OCI-LY1 (cell line): Measurements from ENCODE around the gene OLFM1.

ENCODE experiments used
- H2AFZ ChIP-seq: fragments of 200-600 bp; sonication (generic), shearing (Covaris generic); 2 replicates; pipeline ENCODE4 v1.6.0; 2014; ENCODE audit warnings: antibody characterized with exemption, mild to moderate bottlenecking, low read length
- H3F3A ChIP-seq: fragments of 200-600 bp; sonication (generic), shearing (Covaris generic); 2 replicates; pipeline ENCODE4 v1.6.0; 2014; ENCODE audit warnings: mild to moderate bottlenecking, antibody characterized with exemption, low read length, moderate library complexity; ENCODE audit not compliant: insufficient read depth
- H3K27ac ChIP-seq: fragments of 200-600 bp; sonication (generic); 2 replicates; pipeline ENCODE4 v1.5.1; 2014; ENCODE audit warnings: low read length, mixed run types, mild to moderate bottlenecking, low read depth; ENCODE audit not compliant: poor library complexity, severe bottlenecking
- H3K27me3 ChIP-seq: fragments of 200-600 bp; sonication (generic); 2 replicates; pipeline ENCODE4 v1.6.0; 2014; ENCODE audit warnings: antibody characterized with exemption, mild to moderate bottlenecking, low read length, moderate library complexity; ENCODE audit not compliant: insufficient read depth
- H3K36me3 ChIP-seq: fragments of 200-600 bp; sonication (generic); 2 replicates; pipeline ENCODE4 v1.6.1; 2014; ENCODE audit warnings: mild to moderate bottlenecking, antibody characterized with exemption, low read length, moderate library complexity, mixed read lengths; ENCODE audit not compliant: insufficient read depth
- H3K4me1 ChIP-seq: fragments of 200-600 bp; sonication (generic); 2 replicates; pipeline ENCODE4 v1.5.1; 2014; ENCODE audit warnings: mild to moderate bottlenecking, low read length, moderate library complexity; ENCODE audit not compliant: insufficient read depth, severe bottlenecking
- H3K4me2 ChIP-seq: fragments of 200-600 bp; sonication (generic), shearing (Covaris generic); 2 replicates; pipeline ENCODE4 v1.6.1; 2014; ENCODE audit warnings: low read length
- H3K4me3 ChIP-seq: fragments of 200-600 bp; sonication (generic); 2 replicates; pipeline ENCODE4 v1.5.1; 2014; ENCODE audit warnings: low read length, low read depth, mild to moderate bottlenecking, mixed read lengths; ENCODE audit not compliant: poor library complexity, severe bottlenecking
- H3K79me2 ChIP-seq: fragments of 200-600 bp; shearing (Covaris generic); 2 replicates; pipeline ENCODE4 v1.6.1; 2016; ENCODE audit warnings: mixed run types, low read length, mixed read lengths; ENCODE audit not compliant: insufficient read depth
- H3K9ac ChIP-seq: fragments of 200-600 bp; sonication (generic), shearing (Covaris generic); 2 replicates; pipeline ENCODE4 v1.6.1; 2014; ENCODE audit warnings: mild to moderate bottlenecking, low read length, mixed read lengths
- H3K9me2 ChIP-seq: fragments of 200-600 bp; sonication (generic), shearing (Covaris generic); 2 replicates; pipeline ENCODE4 v1.6.1; 2014; ENCODE audit warnings: low read depth, mild to moderate bottlenecking, low read length, mixed read lengths
- H3K9me3 ChIP-seq: fragments of 200-600 bp; shearing (Covaris generic); 2 replicates; pipeline ENCODE4 v1.6.1; 2014; ENCODE audit warnings: low read length, mixed read lengths
- H4K20me1 ChIP-seq: fragments of 200-600 bp; sonication (generic), shearing (Covaris generic); 2 replicates; pipeline ENCODE4 v1.6.0; 2016; ENCODE audit warnings: mild to moderate bottlenecking, low read length; ENCODE audit not compliant: insufficient read depth
- EZH2 ChIP-seq: fragments of 200-600 bp; sonication (generic), shearing (Covaris generic); IDR thresholded peaks from 2 replicates; pipeline ENCODE4 v1.8.0; 2017; ENCODE audit warnings: borderline replicate concordance, mixed run types, mild to moderate bottlenecking, antibody characterized with exemption, low read length, moderate library complexity, mixed read lengths
- TF ChIP-seq, protein P1 (sequence below): fragments of 200-600 bp; sonication (generic), shearing (Covaris generic); IDR thresholded peaks from 2 replicates; pipeline ENCODE4 v1.5.1; 2017; ENCODE audit warnings: mild to moderate bottlenecking, antibody characterized with exemption, low read length, moderate library complexity, mixed read lengths

OLFM1 gene

GRCh38 chr9:135103931-135104639 is 16.6 kb downstream of the OLFM1 start:
- H3K4me3 ChIP-seq: no peak overlapping the region

DNA sequence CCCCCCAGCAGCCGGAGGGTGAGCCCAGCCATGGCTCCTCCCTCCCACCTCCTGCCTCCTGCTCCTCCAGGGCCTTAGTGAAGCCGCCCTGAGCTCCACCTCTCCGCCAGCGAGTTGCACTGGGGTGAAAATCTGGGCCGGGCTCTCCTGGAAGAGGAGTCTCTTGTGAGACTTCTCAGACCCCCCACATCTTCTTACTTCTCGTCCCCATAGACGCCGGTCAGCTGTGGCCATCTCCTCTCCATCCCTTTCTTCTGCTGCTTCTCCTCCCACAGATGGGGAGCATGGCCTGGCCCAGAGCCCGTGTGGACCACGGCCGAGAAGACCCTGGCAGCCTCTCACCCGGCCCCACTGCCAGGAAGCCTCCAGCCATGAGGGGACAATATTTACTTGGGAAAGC is 17.3 kb downstream of the OLFM1 start:
- TF ChIP-seq, protein P1, sequence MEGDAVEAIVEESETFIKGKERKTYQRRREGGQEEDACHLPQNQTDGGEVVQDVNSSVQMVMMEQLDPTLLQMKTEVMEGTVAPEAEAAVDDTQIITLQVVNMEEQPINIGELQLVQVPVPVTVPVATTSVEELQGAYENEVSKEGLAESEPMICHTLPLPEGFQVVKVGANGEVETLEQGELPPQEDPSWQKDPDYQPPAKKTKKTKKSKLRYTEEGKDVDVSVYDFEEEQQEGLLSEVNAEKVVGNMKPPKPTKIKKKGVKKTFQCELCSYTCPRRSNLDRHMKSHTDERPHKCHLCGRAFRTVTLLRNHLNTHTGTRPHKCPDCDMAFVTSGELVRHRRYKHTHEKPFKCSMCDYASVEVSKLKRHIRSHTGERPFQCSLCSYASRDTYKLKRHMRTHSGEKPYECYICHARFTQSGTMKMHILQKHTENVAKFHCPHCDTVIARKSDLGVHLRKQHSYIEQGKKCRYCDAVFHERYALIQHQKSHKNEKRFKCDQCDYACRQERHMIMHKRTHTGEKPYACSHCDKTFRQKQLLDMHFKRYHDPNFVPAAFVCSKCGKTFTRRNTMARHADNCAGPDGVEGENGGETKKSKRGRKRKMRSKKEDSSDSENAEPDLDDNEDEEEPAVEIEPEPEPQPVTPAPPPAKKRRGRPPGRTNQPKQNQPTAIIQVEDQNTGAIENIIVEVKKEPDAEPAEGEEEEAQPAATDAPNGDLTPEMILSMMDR: no peak
- TF ChIP-seq EZH2: no peak
- no peaks in the 10 kb centered on the region for H4K20me1 ChIP-seq
- H3K4me3 ChIP-seq: no peak overlapping the region
- H3K9me3 ChIP-seq: no peaks in the 10 kb centered on the region
- no peaks in the 10 kb centered on the region for H3K79me2 ChIP-seq
- no peak overlapping the region for H3K4me2 ChIP-seq
- H3K9ac ChIP-seq: no peak overlapping the region
- no peaks in the 10 kb centered on the region; the same call in 1 of the 2 replicates for H3K27me3 ChIP-seq
- no peak overlapping the region for H2AFZ ChIP-seq
- no peaks in the 10 kb centered on the region for H3F3A ChIP-seq
- no peak overlapping the region for H3K27ac ChIP-seq
- H3K36me3 ChIP-seq: no peaks in the 10 kb centered on the region
- no peaks in the 10 kb centered on the region for H3K4me1 ChIP-seq
- no peaks in the 10 kb centered on the region for H3K9me2 ChIP-seq

More at GRCh38 chr9:135103931-135104639, 16.6 kb downstream of the OLFM1 start:
- Histone ChIP-seq H3K9me3 (no peaks in the 10 kb centered on the region), H3K4me2 (no peak overlapping the region), H3K27me3 (no peaks in the 10 kb centered on the region; the same call in 1 of the 2 replicates), H3K9ac (no peak overlapping the region), H3K27ac (no peak overlapping the region), H4K20me1 (no peaks in the 10 kb centered on the region), H3K9me2 (no peaks in the 10 kb centered on the region), H3K4me1 (no peaks in the 10 kb centered on the region), H3K79me2 (no peaks in the 10 kb centered on the region), H2AFZ (no peak overlapping the region), H3K36me3 (no peaks in the 10 kb centered on the region), H3F3A (no peaks in the 10 kb centered on the region)
- TF ChIP-seq, protein P1: no peak
- no peak for TF ChIP-seq EZH2

DNA sequence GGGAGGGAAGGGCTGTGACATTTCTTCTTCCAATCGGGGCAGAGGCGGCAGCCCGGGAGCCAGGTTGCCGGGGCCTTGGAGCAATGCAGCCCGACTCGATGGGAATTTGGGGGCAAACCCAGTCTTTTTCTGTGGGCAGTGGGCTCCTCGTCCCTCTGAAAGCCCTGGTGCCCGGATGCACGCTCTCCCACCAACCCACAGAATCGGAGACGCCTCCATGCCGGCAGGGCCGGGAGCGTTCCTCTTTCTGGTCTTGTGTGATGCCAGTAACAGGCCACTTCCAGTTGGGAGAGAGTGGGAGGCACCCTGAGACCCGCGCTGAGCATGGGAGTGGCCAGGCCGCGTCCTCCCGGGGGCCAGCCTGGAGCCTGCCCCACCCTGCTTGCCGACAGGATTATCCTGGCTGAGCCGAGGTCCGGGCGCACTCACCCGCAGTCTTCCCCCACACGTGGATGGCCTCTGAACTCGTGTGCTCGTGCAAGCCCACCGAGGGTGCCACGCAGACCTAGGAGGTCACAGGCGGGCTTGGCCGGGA is 17.8 kb downstream of the OLFM1 start:
- Histone ChIP-seq H3K27me3 (no peaks in the 10 kb centered on the region; the same call in 1 of the 2 replicates), H3K4me3 (no peak overlapping the region), H4K20me1 (no peaks in the 10 kb centered on the region), H3K79me2 (no peaks in the 10 kb centered on the region), H3F3A (no peaks in the 10 kb centered on the region), H3K9me3 (no peaks in the 10 kb centered on the region), H3K9ac (no peak overlapping the region), H3K27ac (no peak overlapping the region), H3K4me2 (no peak overlapping the region), H3K9me2 (no peaks in the 10 kb centered on the region), H2AFZ (no peak overlapping the region), H3K4me1 (no peaks in the 10 kb centered on the region), H3K36me3 (no peaks in the 10 kb centered on the region)
- TF ChIP-seq, protein P1: no peak
- TF ChIP-seq EZH2: no peak
